K562 (cell line): Measurements from ENCODE around the gene ADAM19. TPM values are rescaled to one million over a fixed set of nuclear protein-coding genes. Genes with fewer than 3 reads are reported as not detected.
A peak's percentile ranks its signal among the peaks of the same experiment; 100 is the strongest.

Experiments used
- ARID2 ChIP-seq: fragments of 450-650 bp; IDR thresholded peaks from 2 replicates; pipeline ENCODE4 v1.6.1; 2017; ENCODE audit warnings: antibody characterized with exemption, mild to moderate bottlenecking
- BCOR ChIP-seq: fragments of 450-650 bp; IDR thresholded peaks from 2 replicates; pipeline ENCODE4 v1.6.1; 2016
- CCNT2 ChIP-seq: IDR thresholded peaks from 2 replicates; pipeline ENCODE4 v1.6.1; 2011; ENCODE audit warnings: borderline replicate concordance, low read depth, mild to moderate bottlenecking, moderate library complexity, mixed read lengths, low read length; ENCODE audit not compliant: insufficient read length; ENCODE audit errors: extremely low read depth
- CTBP1 ChIP-seq: fragments of 450-650 bp; IDR thresholded peaks from 2 replicates; pipeline ENCODE4 v1.6.1; 2016; ENCODE audit warnings: borderline replicate concordance
- CTCF ChIP-seq, 3 experiments: IDR thresholded peaks in 2 of 3; conservative IDR thresholded peaks in 1 of 3; 2 replicates each; pipeline ENCODE4 v1.5.1; 2011 to 2012; ENCODE audit warnings: low read length in 3 of 3, mild to moderate bottlenecking in 3 of 3, control low read depth in 2 of 3, improper control_type of control experiment in 1 of 3, inconsistent platforms in 1 of 3, low read depth in 1 of 3, mixed read lengths in 1 of 3, moderate library complexity in 1 of 3; ENCODE audit not compliant: insufficient read depth in 2 of 3
- DPF2 ChIP-seq: fragments of 450-650 bp; IDR thresholded peaks from 2 replicates; pipeline ENCODE4 v1.6.1; 2016
- EGR1 ChIP-seq: fragments of 450-650 bp; conservative IDR thresholded peaks from 2 replicates; pipeline ENCODE4 v1.6.1; 2017; ENCODE audit warnings: mild to moderate bottlenecking
- ELF1 ChIP-seq: fragments of 200-800 bp; sonication (Bioruptor generic); IDR thresholded peaks from 2 replicates; pipeline ENCODE4 v1.6.1; 2016; ENCODE audit warnings: missing genetic modification characterization, missing compliant biosample characterization
- HEY1 ChIP-seq: fragments of 250-450 bp; sonication (Bioruptor Pico); IDR thresholded peaks from 2 replicates; pipeline ENCODE4 v1.5.0; 2020; ENCODE audit warnings: mild to moderate bottlenecking, moderate library complexity, borderline replicate concordance
- KLF16 ChIP-seq: IDR thresholded peaks from 2 replicates; pipeline ENCODE4 v1.6.1; 2016; ENCODE audit warnings: antibody characterized with exemption
- LEF1 ChIP-seq: fragments of 450-650 bp; IDR thresholded peaks from 2 replicates; pipeline ENCODE4 v1.6.1; 2016; ENCODE audit warnings: mild to moderate bottlenecking
- MNT ChIP-seq, 2 experiments: fragments of 450-650 bp; conservative IDR thresholded peaks; 2 replicates each; pipeline ENCODE4 v1.6.1; 2017; ENCODE audit warnings: mild to moderate bottlenecking in 2 of 2, moderate library complexity in 2 of 2
- NCOA4 ChIP-seq: fragments of 450-650 bp; IDR thresholded peaks from 2 replicates; pipeline ENCODE4 v1.6.1; 2018; ENCODE audit warnings: mild to moderate bottlenecking; ENCODE audit not compliant: partially characterized antibody
- NRF1 ChIP-seq, 2 experiments: fragments of 450-650 bp; IDR thresholded peaks in 1 of 2; conservative IDR thresholded peaks in 1 of 2; 2 replicates each; pipeline ENCODE4 v1.6.1; 2014; ENCODE audit warnings: mild to moderate bottlenecking in 2 of 2
- PHF20 ChIP-seq: fragments of 450-650 bp; IDR thresholded peaks from 2 replicates; pipeline ENCODE4 v1.6.1; 2018; ENCODE audit not compliant: partially characterized antibody
- PML ChIP-seq: IDR thresholded peaks from 2 replicates; pipeline ENCODE4 v1.6.1; 2012; ENCODE audit warnings: low read length, inconsistent platforms
- RBM15 ChIP-seq: fragments of 200-400 bp; formaldehyde crosslinking; IDR thresholded peaks from 2 replicates; pipeline ENCODE4 v1.6.1; 2018; ENCODE audit warnings: mild to moderate bottlenecking, low read length, moderate library complexity; ENCODE audit not compliant: insufficient read depth
- SAFB ChIP-seq: fragments of 200-400 bp; formaldehyde crosslinking; IDR thresholded peaks from 2 replicates; pipeline ENCODE4 v1.6.1; 2017; ENCODE audit warnings: low read depth, low read length, borderline replicate concordance
- SAFB2 ChIP-seq: fragments of 200-400 bp; formaldehyde crosslinking; IDR thresholded peaks from 2 replicates; pipeline ENCODE4 v1.6.1; 2018; ENCODE audit warnings: borderline replicate concordance, low read length, low read depth, moderate library complexity; ENCODE audit not compliant: severe bottlenecking
- SOX6 ChIP-seq: fragments of 450-650 bp; IDR thresholded peaks from 2 replicates; pipeline ENCODE4 v1.6.1; 2014; ENCODE audit warnings: mild to moderate bottlenecking
- SRF ChIP-seq, 2 experiments: fragments of 250-450, 450-650 bp in 1 of 2; sonication (Bioruptor Pico) in 1 of 2; sonication (generic) in 1 of 2; formaldehyde crosslinking; IDR thresholded peaks; 2 replicates each; pipeline versions ENCODE4 v1.5.0 to v1.5.1; 2020 to 2022; ENCODE audit warnings: mild to moderate bottlenecking in 1 of 2, missing genetic modification reagents in 1 of 2
- ZMIZ1 ChIP-seq, 2 experiments: fragments of 150-350 bp in 1 of 2; IDR thresholded peaks; 2 replicates each; pipeline ENCODE4 v1.6.1; 2012 to 2016; ENCODE audit warnings: low read depth in 2 of 2, low read length in 2 of 2, mild to moderate bottlenecking in 1 of 2, moderate library complexity in 1 of 2
- ZNF124 ChIP-seq: sonication (generic); formaldehyde crosslinking; IDR thresholded peaks from 2 replicates; pipeline ENCODE4 v1.8.1; 2022; ENCODE audit warnings: missing genetic modification reagents
- ZNF57 ChIP-seq: fragments of 450-650 bp; formaldehyde crosslinking; IDR thresholded peaks from 2 replicates; pipeline ENCODE4 v1.4.0; 2020; ENCODE audit warnings: mild to moderate bottlenecking, moderate library complexity
- polyA plus RNA-seq, 8 experiments: library from polyadenylated mRNA; depleted of rRNA in 4 of 8; stranded (reverse) in 5 of 8; unstranded in 3 of 8; fragments of >200 nt; fragmentation: Nextera tagmentation in 2 of 8; fragmentation: Illumina TruSeq in 1 of 8; extraction: Ambion mirVana in 2 of 8; extraction: Trizol in 1 of 8; gene quantifications; 2 replicates each; pipeline versions ENCODE4 v1.2.1 to v1.2.3, GENCODE V29; 2011 to 2014; ENCODE audit warnings: inconsistent platforms in 1 of 8, missing spikeins in 1 of 8
- total RNA-seq, 7 experiments: library from RNA; depleted of rRNA in 6 of 7; stranded (reverse); fragments of >200 nt in 6 of 7; fragmentation: Illumina TruSeq in 2 of 7; extraction: Trizol in 2 of 7; gene quantifications; 2 replicates each; pipeline versions ENCODE4 v1.2.1 to v1.2.3, GENCODE V29; 2011 to 2021; ENCODE audit warnings: low replicate concordance in 1 of 7

Gene ADAM19
- total and polyA plus RNA-seq, 9 of the 15 experiments (the other 6 are each of a cell fraction or from before 2014, with no cell fraction given), result 0.11 to 1.1 (median 0.43) TPM

- TF ChIP-seq CTCF (IDR thresholded peaks at IDR 0.05 in 2 of 3, conservative IDR thresholded peaks at IDR 0.05 in 1 of 3; ENCODE audit: insufficient read depth in 2 of 3, low read depth in 1 of 3, low read length in 3 of 3) (no peak), ZNF124 (no peak), CTBP1 (peak; percentile 64; the same call in 1 of the 2 replicates), PML (peak; percentile 86), ARID2 (no peak), SAFB (no peak), SAFB2 (no peak), SOX6 (peak; percentile 87), NRF1 (conservative IDR thresholded peaks at IDR 0.05 in 1 of 2, IDR thresholded peaks at IDR 0.05 in 1 of 2) (no peak), DPF2 (peak; percentile 94), KLF16 (peak; percentile 89), SRF (CRISPR knock-in tag; IDR thresholded peaks at IDR 0.05) (peak in 1 of 2 experiments; percentile 24; a peak in 1 of 4 replicates), ELF1 (tag) (no peak; the same call in 1 of the 2 replicates), BCOR (peak; percentile 29; the same call in 1 of the 2 replicates), MNT (conservative IDR thresholded peaks at IDR 0.05) (0 out of 4 replicates have a peak, but pooled peaks of 1 of the 2 experiments have one; percentile 40), RBM15 (no peak), ZMIZ1 (IDR thresholded peaks at IDR 0.05; ENCODE audit: low read depth in 2 of 2, low read length in 2 of 2) (peak; percentile 81 to 88), NCOA4 (no peak), PHF20 (no peak), LEF1 (peak; percentile 14; the same call in 1 of the 2 replicates), ZNF57 (no peak), EGR1 (no peak), HEY1 (CRISPR knock-in tag) (no peak), CCNT2 (peak; percentile 95)
These were observed 35.4 kb upstream of the ADAM19 start (continued) for GRCh38 chr5:157610990-157611389.
